ENCODE measurements around the gene EPB41L5. TPM values are rescaled to one million over a fixed set of nuclear protein-coding genes. Genes with fewer than 3 reads are reported as not detected.
"Not testable (repeated sequence)": the region's sequence is repeated elsewhere in the genome, so short reads cannot be mapped to it uniquely, and the experiment has no call there.

EPB41L5 gene
- total and polyA plus RNA-seq, 3 donors from 2014 or later = 56.8 to 73.6 (median 62.7) TPM

DNA sequence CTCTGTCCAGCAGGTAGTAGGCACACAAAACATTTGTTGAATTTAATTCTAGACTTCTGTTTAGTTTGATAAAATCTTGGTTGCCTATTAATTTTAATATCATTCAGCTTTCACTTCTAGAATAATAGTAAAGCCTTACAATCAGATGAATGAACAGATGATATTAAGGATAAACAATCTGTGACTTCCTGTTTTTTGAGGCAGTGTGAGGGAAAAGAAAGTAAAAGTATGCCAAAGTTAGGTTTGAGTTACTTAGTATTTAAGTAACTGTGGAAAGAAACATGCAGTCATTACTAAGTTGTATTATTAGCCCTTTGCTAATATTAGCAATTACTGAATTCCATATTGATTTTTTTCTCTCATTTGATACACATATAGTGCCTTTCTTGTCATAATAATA is 31.5 kb downstream of the EPB41L5 start:
- intact Hi-C loops (cut with DNase I; ENCODE audit: low total_unique reads) = no loop called here
- Histone ChIP-seq H3K4me1 (peaks cover 3% of the 10 kb centered on the region), H3K27ac (no peak overlapping the region), H3K36me3 (ENCODE audit: low read depth, missing control alignments) (no peaks in the 10 kb centered on the region), H3K4me3 (no peak overlapping the region), H3K9me3 (no peaks in the 10 kb centered on the region), H3K27me3 (no peaks in the 10 kb centered on the region)
- no peak for TF ChIP-seq POLR2A (IDR thresholded peaks at IDR 0.05)
- TF ChIP-seq, protein P1, sequence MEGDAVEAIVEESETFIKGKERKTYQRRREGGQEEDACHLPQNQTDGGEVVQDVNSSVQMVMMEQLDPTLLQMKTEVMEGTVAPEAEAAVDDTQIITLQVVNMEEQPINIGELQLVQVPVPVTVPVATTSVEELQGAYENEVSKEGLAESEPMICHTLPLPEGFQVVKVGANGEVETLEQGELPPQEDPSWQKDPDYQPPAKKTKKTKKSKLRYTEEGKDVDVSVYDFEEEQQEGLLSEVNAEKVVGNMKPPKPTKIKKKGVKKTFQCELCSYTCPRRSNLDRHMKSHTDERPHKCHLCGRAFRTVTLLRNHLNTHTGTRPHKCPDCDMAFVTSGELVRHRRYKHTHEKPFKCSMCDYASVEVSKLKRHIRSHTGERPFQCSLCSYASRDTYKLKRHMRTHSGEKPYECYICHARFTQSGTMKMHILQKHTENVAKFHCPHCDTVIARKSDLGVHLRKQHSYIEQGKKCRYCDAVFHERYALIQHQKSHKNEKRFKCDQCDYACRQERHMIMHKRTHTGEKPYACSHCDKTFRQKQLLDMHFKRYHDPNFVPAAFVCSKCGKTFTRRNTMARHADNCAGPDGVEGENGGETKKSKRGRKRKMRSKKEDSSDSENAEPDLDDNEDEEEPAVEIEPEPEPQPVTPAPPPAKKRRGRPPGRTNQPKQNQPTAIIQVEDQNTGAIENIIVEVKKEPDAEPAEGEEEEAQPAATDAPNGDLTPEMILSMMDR (IDR thresholded peaks at IDR 0.05) = no peak
- DNase-seq = no peak

DNA sequence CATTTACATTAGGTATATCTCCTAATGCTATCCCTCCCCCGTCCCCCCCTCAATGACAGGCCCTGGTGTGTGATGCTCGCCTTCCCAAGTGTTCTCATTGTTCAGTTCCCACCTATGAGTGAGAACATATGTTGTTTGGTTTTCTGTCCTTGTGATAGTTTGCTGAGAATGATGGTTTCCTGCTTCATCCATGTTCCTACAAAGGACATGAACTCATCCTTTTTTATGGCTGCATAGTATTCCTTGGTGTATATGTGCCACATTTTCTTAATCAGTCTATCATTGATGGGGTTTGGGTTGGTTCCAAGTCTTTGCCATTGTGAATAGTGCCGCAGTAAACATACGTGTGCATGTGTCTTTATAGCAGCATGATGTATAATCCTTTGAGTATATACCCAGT is 32.9 kb downstream of the EPB41L5 start:
- DNase-seq; H3K4me1 ChIP-seq; intact Hi-C loops (cut with DNase I; ENCODE audit: low total_unique reads); H3K36me3 ChIP-seq (ENCODE audit: low read depth, missing control alignments); H3K9me3 ChIP-seq; H3K27me3 ChIP-seq; H3K4me3 ChIP-seq; H3K27ac ChIP-seq: not testable (repeated sequence)
- WGBS, 2 donors = 91 to 97% methylated on average over 4 of the region's 4 CpGs

DNA sequence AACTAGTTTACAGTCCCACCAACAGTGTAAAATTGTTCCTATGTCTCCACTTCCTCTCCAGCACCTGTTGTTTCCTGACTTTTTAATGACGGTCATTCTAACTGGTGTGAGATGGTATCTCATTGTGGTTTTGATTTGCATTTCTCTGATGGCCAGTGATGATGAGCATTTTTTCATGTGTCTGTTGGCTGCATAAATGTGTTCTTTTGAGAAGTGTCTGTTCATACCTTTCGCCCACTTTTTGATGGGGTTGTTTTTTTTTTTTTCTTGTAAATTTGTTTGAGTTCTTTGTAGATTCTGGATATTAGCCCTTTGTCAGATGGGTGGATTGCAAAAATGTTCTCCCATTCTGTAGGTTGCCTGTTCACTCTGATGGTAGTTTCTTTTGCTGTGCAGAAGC is 33.4 kb downstream of the EPB41L5 start:
- H3K4me1 ChIP-seq; H3K27ac ChIP-seq; H3K9me3 ChIP-seq; H3K27me3 ChIP-seq; H3K4me3 ChIP-seq; intact Hi-C loops (cut with DNase I; ENCODE audit: low total_unique reads); H3K36me3 ChIP-seq (ENCODE audit: low read depth, missing control alignments); DNase-seq: not testable (repeated sequence)
- 94 to 96% methylated on average over 2 of the region's 2 CpGs for WGBS, 2 donors

DNA sequence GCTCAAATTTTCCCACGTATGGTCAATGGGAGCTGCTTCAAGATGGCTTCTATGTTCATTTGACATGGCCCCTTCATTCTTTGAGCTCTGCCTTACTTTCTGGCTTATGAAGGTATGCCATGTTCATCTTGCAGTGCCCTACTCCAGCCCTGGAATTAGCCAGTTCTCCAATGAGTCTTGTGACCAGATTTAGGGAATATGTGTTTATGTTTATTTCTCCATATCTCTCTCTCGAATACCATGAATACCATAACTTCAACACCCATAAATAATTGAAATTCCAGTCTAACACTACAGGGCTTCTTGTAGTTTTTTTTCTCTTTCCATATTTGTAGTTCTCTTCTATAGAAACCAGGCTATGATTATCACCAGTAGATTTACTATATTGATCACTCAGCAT is 39.7 kb downstream of the EPB41L5 start:
- H3K27me3 ChIP-seq = no peaks in the 10 kb centered on the region
- H3K27ac ChIP-seq = no peak overlapping the region
- no peaks in the 10 kb centered on the region for H3K9me3 ChIP-seq
- H3K36me3 ChIP-seq (ENCODE audit: low read depth, missing control alignments) = no peaks in the 10 kb centered on the region
- 63 to 77% methylated on average over 2 of the region's 2 CpGs for WGBS, 2 donors
- TF ChIP-seq POLR2A (IDR thresholded peaks at IDR 0.05) = no peak
- TF ChIP-seq, protein P1 (IDR thresholded peaks at IDR 0.05) = no peak
- H3K4me1 ChIP-seq = no peaks in the 10 kb centered on the region
- no peak for DNase-seq
- intact Hi-C loops (cut with DNase I; ENCODE audit: low total_unique reads) = no loop called here
- no peak overlapping the region for H3K4me3 ChIP-seq

DNA sequence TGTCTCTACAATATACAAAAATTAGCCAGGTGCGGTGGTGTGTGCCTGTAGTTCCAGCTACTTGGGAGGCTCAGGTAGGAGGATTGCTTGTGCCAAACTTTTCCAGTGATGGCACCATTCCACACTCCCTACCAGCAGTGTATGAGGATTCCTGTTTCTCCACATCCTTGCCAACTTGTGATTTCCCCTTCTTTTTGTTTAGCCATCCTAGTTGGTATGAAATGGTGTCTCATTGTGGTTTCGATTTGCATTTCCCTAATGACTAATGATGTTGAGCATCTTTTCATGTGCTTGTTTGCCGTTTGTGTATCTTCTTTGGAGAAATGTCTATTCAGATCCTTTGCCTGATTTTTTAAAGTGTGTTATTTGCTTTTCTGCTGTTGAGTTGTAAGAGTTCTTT is 41.0 kb downstream of the EPB41L5 start:
- H3K4me3 ChIP-seq = no peak overlapping the region
- no peak for DNase-seq
- no peak overlapping the region for H3K27ac ChIP-seq
- TF ChIP-seq POLR2A (IDR thresholded peaks at IDR 0.05) = no peak
- TF ChIP-seq, protein P1 (IDR thresholded peaks at IDR 0.05) = no peak
- H3K36me3 ChIP-seq (ENCODE audit: low read depth, missing control alignments) = no peaks in the 10 kb centered on the region
- H3K4me1 ChIP-seq = no peaks in the 10 kb centered on the region
- WGBS, 2 donors = 95 to 100% methylated on average over 3 of the region's 3 CpGs
- intact Hi-C loops (cut with DNase I; ENCODE audit: low total_unique reads) = no loop called here
- H3K9me3 ChIP-seq = no peaks in the 10 kb centered on the region
- no peaks in the 10 kb centered on the region for H3K27me3 ChIP-seq

DNA sequence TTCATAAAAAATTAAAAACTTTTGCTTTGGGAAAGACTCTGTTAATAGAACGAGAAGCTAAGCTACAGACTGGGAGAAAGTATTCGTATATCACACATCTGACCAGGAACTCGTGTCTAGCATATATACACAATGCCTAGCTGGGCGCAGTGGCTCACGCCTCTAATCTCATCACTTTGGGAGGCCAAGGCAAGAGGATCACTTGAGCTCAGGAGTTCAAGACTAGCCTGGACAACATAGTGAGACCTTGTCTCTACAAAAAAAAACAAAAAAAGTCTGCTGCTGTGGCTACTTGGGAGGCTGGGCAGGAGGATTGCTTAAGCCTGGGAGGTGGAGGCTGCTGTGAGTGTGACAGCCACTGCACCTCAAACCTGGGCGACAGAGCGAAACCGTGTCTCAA is 46.6 kb downstream of the EPB41L5 start:
- H3K4me1 ChIP-seq = no peaks in the 10 kb centered on the region
- H3K27me3 ChIP-seq = no peaks in the 10 kb centered on the region
- H3K36me3 ChIP-seq (ENCODE audit: low read depth, missing control alignments) = no peaks in the 10 kb centered on the region
- DNase-seq = no peak
- no peak overlapping the region for H3K27ac ChIP-seq
- no peaks in the 10 kb centered on the region for H3K9me3 ChIP-seq
- TF ChIP-seq, protein P1 (IDR thresholded peaks at IDR 0.05) = no peak
- no peak for TF ChIP-seq POLR2A (IDR thresholded peaks at IDR 0.05)
- intact Hi-C loops (cut with DNase I; ENCODE audit: low total_unique reads) = no loop called here
- WGBS, 2 donors = 93 to 96% methylated on average over 8 of the region's 8 CpGs
- H3K4me3 ChIP-seq = no peak overlapping the region

All from testis (tissue), 3 donors.